Activated T-cell treated with anti-CD3 and anti-CD28 coated beads, Interleukin-2, amount 50 U/mL, for 72 hours (primary cell): ENCODE results near the gene RPRML. TPM values are rescaled to one million over a fixed set of nuclear protein-coding genes. Genes with fewer than 3 reads are reported as not detected.
A peak's percentile ranks its signal among the peaks of the same experiment; 100 is the strongest.

Source experiments
- ATAC-seq, 2 donors: fragments of 150-1000 bp; cut with Tn5 transposase; replicated peaks in 1 of 2; 2 replicates each; pipeline ENCODE4 v1.10.0; 2021; ENCODE audit warnings: moderate library complexity in 2 of 2, mild to moderate bottlenecking in 1 of 2
- DNase-seq, 2 donors: peaks; one replicate each; pipeline ENCODE4 v3.0.0; 2021 to 2022; ENCODE audit warnings: mixed read lengths in 1 of 2
- H3K27ac Mint-ChIP-seq: one replicate; pipeline ENCODE4 v1.8.0; 2022; ENCODE audit warnings: mild to moderate bottlenecking, moderate library complexity, mixed read lengths
- H3K27me3 Mint-ChIP-seq: one replicate; pipeline ENCODE4 v1.8.0; 2022; ENCODE audit warnings: low read depth, mixed read lengths
- H3K36me3 Mint-ChIP-seq, 2 donors: one replicate each; pipeline ENCODE4 v1.8.0; 2022; ENCODE audit warnings: mixed read lengths in 2 of 2, mild to moderate bottlenecking in 1 of 2; ENCODE audit not compliant: insufficient read depth in 2 of 2
- H3K4me1 Mint-ChIP-seq: one replicate; pipeline ENCODE4 v1.8.0; 2022; ENCODE audit warnings: low read depth, mixed read lengths
- H3K4me3 Mint-ChIP-seq, 2 donors: one replicate each; pipeline ENCODE4 v1.8.0; 2022; ENCODE audit warnings: mild to moderate bottlenecking in 2 of 2, mixed read lengths in 2 of 2, moderate library complexity in 2 of 2
- H3K9me3 Mint-ChIP-seq, 2 donors: one replicate each; pipeline ENCODE4 v1.8.0; 2022; ENCODE audit warnings: mixed read lengths in 2 of 2
- total RNA-seq, 2 donors: library from RNA; stranded (reverse); gene quantifications; one replicate each; pipeline ENCODE4 v1.2.3, GENCODE V29; 2022

Gene RPRML
- total RNA-seq, 2 donors from 2014 or later = not detected

DNA sequence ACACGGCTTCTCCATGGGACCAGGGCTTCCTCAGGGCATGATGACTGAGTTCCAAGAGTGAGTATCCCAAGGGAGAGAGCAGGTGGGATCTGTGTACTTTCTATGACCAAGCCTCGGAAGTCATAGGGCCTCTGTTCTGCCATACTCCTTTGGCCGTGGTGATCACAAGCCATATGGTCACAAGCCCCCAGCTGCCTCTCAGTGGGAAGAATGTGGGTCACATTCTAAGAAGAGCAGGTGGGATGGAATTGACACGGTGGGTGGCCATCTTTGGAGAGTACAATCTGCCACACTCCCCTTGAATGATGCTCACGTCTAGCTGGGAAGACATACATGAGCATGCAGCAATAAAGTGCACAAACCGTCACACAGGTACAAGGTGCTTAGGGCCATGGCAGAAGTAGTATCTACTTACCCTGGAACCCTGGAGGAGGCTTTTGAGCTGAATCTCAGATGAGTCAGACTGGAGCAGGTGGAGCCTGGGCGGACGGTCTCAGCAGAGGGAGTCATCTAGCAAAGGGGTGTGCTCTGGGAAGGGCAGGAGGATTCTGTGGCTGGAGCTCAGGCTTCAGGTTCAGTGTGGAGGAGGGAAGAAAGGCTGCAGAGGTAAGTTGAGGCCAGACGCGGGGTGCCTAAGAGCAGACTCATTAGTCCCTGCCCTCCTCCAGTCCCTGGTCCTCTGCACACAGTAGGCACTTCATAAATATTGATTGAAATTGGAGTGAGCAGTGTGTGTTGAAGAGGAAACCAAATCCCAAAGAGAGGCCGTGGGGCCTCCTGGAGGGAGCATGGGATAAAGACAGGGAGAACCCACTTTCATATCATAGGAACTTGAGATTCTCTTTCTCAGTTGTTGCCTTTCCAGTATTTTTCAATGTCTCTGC, 29.5 kb downstream of the RPRML start:
- no peaks in the 10 kb centered on the region for H3K4me1 Mint-ChIP-seq
- no peak overlapping the region for H3K27ac Mint-ChIP-seq
- H3K9me3 Mint-ChIP-seq = no peaks in the 10 kb centered on the region
- DNase-seq = no peak
- H3K4me3 Mint-ChIP-seq = no peak overlapping the region
- peaks cover 0 to 1% of the 10 kb centered on the region in 2 donors for H3K36me3 Mint-ChIP-seq
- H3K27me3 Mint-ChIP-seq = no peaks in the 10 kb centered on the region
- ATAC-seq = no peak

DNA sequence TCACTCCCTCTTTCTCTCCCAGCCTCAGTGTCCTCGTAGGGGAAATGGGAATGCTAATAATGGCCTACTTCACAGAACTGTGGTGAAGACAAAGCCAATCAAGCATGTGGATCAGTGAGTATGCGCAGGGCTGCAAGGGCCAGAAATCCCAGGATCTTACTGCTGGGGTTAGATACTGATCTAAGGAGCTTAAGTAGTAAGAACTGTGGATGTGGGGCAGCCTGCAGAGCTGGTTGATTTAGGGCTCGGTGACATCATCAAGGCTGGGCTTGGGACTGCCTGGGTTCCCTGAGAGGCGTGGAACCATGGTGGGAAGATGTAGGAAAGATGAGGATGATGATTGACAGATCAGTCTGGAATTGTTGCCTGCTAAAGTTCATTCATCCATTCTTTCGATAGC, 30.5 kb downstream of the RPRML start:
- no peak overlapping the region for H3K27ac Mint-ChIP-seq
- no peaks in the 10 kb centered on the region for H3K27me3 Mint-ChIP-seq
- H3K4me1 Mint-ChIP-seq = peaks cover 5% of the 10 kb centered on the region
- H3K4me3 Mint-ChIP-seq = no peak overlapping the region
- DNase-seq = no peak
- no peaks in the 10 kb centered on the region for H3K9me3 Mint-ChIP-seq
- peaks cover 0 to 1% of the 10 kb centered on the region in 2 donors for H3K36me3 Mint-ChIP-seq
- no peak for ATAC-seq

DNA sequence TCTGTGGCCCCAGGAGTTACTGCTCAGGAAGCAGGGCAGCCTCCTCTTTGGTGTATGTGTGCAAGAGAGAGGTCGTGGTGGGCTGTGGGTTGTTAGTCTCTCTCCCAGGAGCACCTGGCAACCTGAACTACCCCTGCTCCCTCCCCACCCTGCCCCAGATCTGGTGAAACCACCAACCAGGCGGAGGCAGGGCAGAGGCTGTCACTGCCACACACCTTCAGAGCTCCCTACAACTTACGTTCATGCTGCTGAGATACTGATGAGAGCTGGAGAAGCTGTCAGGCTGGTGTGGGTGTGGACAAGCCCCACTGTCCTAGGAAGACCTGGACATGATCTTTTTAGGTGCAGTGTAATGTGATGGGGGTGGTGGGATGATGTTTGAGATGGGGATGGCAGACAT, 31.8 kb downstream of the RPRML start:
- no peak overlapping the region for H3K27ac Mint-ChIP-seq
- ATAC-seq (peak in 1 of 2 donors; percentile 17), DNase-seq (no peak)
- no peak overlapping the region for H3K4me3 Mint-ChIP-seq
- no peaks in the 10 kb centered on the region for H3K9me3 Mint-ChIP-seq
- H3K36me3 Mint-ChIP-seq = no peaks in the 10 kb centered on the region
- no peaks in the 10 kb centered on the region for H3K27me3 Mint-ChIP-seq
- H3K4me1 Mint-ChIP-seq = peaks cover 13% of the 10 kb centered on the region

DNA sequence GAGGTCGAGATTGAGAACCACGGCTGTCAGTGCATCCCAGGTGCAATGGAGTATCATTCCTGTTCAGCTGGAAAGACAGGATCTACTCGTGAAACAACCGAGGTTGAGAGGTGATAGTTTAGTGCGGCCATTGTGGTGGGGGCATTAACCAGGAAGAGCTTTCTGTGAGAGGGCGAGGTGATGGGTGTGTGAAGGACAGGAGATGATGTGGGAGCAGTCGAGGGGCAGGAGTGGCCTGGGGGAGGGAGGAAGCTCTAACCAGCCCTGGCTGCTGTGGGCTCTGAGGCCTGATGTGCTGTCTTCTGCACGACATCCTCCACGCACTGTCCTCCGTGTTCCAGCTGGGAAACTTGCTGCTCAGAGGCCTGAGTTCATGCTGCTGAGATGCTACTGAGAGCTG, 34.1 kb downstream of the RPRML start:
- peaks cover 0 to under 1% of the 10 kb centered on the region in 2 donors for H3K36me3 Mint-ChIP-seq
- peaks cover 18% of the 10 kb centered on the region for H3K4me1 Mint-ChIP-seq
- ATAC-seq = no peak
- no peak overlapping the region for H3K4me3 Mint-ChIP-seq
- no peak for DNase-seq
- H3K27me3 Mint-ChIP-seq = no peaks in the 10 kb centered on the region
- H3K27ac Mint-ChIP-seq = no peak overlapping the region
- no peaks in the 10 kb centered on the region for H3K9me3 Mint-ChIP-seq

DNA sequence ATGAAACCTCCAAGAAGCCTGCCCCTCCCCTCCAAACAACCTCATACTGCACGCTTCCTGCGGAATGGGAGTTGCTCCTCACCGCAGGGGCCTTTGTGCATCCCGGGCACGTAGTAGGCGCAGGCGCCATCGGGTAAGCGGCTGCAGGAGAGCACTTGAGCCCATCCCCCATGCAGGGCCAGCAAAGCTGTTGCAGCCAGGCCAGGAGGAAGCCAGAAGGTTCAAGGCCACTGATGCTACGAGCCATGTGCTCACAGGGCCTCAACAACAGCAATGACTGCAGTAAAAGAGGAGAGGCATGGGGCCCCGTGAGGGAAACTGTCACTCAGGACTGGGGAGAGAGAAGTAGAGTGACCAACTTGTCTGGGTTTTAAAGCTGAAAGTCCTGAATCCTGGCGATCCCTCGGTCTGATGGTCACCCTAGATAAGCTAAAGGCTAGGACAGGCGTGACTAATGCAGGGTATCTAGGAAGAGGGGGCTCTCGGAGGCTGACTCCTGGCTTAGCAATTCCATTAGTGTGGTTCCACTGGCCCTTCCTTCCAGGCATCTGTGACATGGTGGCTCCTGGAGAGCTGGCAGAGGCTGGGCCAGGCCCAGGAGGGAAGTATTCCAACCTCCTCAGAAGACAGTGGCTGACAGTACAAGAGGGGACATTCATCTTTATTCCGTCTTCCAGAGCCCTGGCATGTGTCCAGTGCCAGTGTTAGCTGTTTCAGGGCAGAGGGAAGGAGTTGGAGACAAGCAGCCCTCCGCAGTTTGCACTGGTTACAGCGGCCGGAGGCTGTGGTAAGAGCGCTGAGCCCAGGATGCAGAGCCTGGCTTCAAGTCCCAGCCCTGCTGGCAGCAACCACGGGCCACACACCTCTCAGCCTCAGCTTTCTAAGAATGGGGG, 35.3 kb downstream of the RPRML start:
- ATAC-seq = no peak
- Mint-ChIP-seq H3K9me3 (no peaks in the 10 kb centered on the region), H3K27me3 (no peaks in the 10 kb centered on the region), H3K36me3 (peaks cover 2% of the 10 kb centered on the region in 2 donors), H3K4me1 (peaks cover 18% of the 10 kb centered on the region), H3K27ac (no peak overlapping the region), H3K4me3 (no peak overlapping the region)
- no peak for DNase-seq

DNA sequence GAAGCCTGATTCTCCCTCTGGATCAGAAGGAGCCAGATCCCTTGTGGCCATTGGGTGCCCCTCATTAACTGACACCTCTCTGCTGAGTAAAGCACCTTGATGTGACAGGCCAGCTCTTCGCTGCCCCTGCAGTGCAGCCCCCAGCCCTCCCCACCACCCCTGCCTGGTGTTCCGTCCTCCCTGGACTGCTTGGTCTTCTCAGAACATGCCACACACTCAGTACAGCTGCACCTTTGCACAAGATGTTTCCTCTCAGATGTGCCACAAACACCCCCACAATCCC, 35.9 kb downstream of the RPRML start:
- no peak for DNase-seq
- no peak overlapping the region for H3K27ac Mint-ChIP-seq
- no peaks in the 10 kb centered on the region for H3K27me3 Mint-ChIP-seq
- no peak for ATAC-seq
- H3K4me1 Mint-ChIP-seq = peaks cover 18% of the 10 kb centered on the region
- no peaks in the 10 kb centered on the region for H3K9me3 Mint-ChIP-seq
- peaks cover 2 to 3% of the 10 kb centered on the region in 2 donors for H3K36me3 Mint-ChIP-seq
- no peak overlapping the region for H3K4me3 Mint-ChIP-seq

DNA sequence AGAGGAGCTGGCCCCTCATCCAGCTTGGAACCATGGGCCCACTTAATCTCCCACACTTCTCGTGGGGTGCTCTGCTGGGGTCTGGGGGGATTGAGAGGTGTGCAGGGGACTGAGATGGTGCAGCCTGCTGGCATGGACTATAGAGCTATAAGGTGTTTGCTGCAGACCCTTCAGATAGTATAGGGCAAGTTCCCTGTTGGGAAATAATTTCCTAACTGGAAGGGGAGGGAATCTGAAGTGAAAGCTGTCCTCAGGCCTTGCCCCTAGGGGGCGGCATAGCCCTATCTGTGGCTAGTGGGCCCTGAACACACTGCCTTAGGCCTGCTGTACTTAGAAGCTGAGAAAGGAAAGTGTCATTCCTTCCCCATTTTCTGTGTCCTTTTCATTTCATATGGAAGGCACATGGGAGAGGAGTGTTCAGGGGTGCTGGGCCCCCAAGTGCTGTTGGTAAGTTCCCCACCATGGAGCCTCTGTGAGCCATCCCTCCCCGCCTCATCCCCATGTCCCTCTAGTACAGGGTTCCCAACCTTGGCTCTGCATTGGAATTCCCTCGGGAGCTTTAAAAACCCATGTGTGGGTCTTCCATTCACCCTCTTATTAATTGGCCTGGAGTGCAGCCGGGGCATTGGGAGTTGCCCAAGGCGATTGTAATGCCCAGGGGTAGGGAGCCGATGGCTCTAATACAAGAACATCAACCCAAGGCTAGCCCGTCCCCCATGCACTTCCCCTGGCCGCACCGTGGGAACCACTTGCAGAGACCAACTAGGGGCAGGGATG, 36.4 kb downstream of the RPRML start:
- peak in 1 of 2 donors; percentile 47 for ATAC-seq
- Mint-ChIP-seq H3K4me3 (no peak overlapping the region), H3K27ac (no peak overlapping the region), H3K27me3 (no peaks in the 10 kb centered on the region), H3K4me1 (peaks cover 18% of the 10 kb centered on the region), H3K9me3 (no peaks in the 10 kb centered on the region), H3K36me3 (peaks cover 2 to 3% of the 10 kb centered on the region in 2 donors)
- DNase-seq = peak; percentile 54 to 62

DNA sequence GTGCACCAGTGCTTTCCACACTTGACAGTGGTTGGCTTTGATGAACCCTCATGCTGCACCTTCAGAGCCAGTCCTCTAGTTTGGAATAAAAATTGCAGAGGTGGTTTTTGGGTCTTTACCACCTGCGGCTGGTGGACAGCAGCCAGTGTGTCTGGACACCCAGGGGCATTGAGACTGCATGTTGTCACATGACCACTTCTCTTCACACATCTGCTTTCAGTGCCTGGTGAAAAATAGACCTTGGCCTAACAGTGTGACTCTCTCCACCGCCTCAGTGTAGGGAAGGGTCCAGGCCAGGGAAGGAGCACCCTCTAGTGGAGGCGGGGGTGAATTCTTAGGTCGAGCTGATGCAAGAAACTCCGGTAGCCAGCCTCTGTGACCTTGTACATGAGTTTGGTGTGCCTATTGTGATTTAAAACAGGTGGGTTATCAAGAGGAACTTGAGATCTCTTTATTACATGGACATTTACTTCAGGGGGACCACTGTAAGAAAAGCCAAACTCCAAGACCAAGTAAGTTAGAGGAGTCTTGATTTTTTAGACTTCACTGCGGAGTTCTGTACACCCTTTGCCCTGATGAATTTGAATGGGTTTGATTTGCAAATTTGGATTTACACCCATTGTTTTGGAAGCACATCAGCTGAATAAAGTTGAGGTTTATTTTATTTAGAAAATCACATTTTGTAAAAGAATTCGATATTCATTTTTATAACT, 38.2 kb downstream of the RPRML start:
- ATAC-seq (peak; percentile 88 to 90), DNase-seq (peak; percentile 73 to 79)
- Mint-ChIP-seq H3K27ac (peak overlapping the region; percentile 16), H3K4me3 (no peak overlapping the region), H3K36me3 (peaks cover 2 to 8% of the 10 kb centered on the region in 2 donors), H3K4me1 (peaks cover 18% of the 10 kb centered on the region), H3K9me3 (no peaks in the 10 kb centered on the region), H3K27me3 (no peaks in the 10 kb centered on the region)

DNA sequence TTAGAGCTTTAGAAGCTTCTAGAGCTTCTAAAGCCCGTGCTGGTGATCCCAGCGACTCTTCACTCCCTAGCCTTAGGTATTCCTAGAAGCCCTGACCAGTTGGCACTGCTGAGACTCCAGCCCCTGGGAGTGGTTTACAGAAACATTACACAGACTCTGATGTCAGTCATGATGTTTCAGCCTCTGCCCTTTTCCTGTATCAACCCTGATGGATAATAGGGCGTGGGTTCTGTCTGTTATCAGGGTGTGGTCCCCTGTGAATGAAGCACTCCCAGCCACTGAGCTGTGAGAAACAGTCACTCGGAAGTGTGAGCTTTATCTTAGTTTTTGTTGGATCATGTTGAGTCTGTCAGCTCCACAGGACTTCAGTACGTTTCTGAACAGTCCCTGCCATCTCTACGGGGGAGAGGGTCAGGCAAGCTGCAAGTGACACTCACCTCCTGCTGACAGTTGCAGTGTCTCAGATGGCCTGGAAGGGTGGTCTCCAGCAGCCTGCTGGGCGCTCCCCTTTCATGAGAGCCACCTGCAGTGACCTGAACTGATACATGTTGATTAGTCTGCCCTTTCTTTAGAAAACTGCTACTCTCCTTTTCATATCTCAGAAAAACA, 43.3 kb downstream of the RPRML start:
- H3K4me3 Mint-ChIP-seq = no peak overlapping the region
- ATAC-seq (no peak), DNase-seq (no peak)
- H3K9me3 Mint-ChIP-seq = no peaks in the 10 kb centered on the region
- H3K27me3 Mint-ChIP-seq = no peaks in the 10 kb centered on the region
- H3K36me3 Mint-ChIP-seq = peaks cover 9 to 27% of the 10 kb centered on the region in 2 donors
- no peak overlapping the region for H3K27ac Mint-ChIP-seq
- peaks cover 2% of the 10 kb centered on the region for H3K4me1 Mint-ChIP-seq

DNA sequence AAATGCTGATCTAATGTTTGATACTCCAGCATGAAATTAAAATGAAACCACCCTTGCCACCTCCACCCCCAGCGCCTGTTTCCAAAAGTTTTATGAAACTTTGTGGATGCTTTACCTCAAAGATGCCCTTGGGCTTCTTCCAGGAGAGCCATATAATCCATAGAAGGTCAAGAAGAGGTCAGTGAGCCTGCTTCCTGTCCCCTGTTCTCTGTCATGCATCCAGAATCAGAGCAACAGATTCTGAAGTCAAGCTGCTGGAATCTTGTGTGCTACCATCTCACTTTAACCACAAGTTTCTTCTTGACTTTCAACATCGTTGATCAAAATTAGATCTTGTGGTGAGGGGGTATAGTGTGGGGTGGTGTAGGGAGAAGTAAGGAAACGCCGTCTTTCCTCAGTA, 47.5 kb downstream of the RPRML start:
- no peak for DNase-seq
- peaks cover 20% of the 10 kb centered on the region for H3K4me1 Mint-ChIP-seq
- H3K9me3 Mint-ChIP-seq = no peaks in the 10 kb centered on the region
- peaks cover 10 to 24% of the 10 kb centered on the region in 2 donors for H3K36me3 Mint-ChIP-seq
- no peaks in the 10 kb centered on the region for H3K27me3 Mint-ChIP-seq
- no peak for ATAC-seq
- no peak overlapping the region for H3K27ac Mint-ChIP-seq
- no peak overlapping the region for H3K4me3 Mint-ChIP-seq

DNA sequence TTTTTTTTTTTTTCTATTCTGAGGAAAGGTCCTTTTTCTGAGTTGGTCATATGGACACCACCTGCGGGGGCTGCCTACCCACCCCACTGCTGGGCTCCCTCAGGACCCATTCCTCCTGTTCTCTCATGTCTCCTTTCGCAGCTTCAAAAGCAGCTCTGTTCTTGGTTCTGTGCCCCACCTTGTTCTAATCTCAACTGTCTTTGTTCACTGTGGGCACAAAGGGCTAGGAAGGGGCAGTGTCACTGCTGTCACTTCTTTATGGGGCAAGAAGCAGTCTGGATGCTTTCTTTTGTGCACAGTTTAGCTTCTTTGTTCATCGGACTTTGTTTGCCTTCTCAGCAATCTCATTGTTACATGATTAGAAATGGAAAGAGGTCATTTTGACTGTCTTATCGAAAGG, 49.0 kb downstream of the RPRML start:
- peaks cover 8 to 24% of the 10 kb centered on the region in 2 donors for H3K36me3 Mint-ChIP-seq
- no peak overlapping the region for H3K27ac Mint-ChIP-seq
- no peaks in the 10 kb centered on the region for H3K9me3 Mint-ChIP-seq
- H3K4me1 Mint-ChIP-seq = peaks cover 35% of the 10 kb centered on the region
- H3K27me3 Mint-ChIP-seq = no peaks in the 10 kb centered on the region
- no peak for DNase-seq
- no peak for ATAC-seq
- no peak overlapping the region for H3K4me3 Mint-ChIP-seq

DNA sequence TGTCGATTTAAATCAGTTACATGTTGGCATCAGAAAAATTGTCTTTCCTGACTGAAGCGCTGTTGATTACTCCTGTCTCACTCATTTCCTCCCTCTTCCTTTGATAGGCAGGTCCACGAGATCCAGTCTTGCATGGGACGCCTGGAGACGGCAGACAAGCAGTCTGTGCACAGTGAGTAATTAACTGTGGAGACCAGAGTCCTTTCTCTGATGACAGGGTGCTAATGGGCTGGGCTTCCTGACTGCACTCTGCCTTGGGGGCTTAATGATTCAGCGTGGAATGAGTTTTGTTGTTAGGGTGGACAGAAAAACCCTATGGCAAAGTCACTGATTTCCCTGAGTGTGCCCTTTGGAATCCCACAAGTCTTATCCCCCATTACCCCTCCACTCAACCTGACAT, 49.6 kb downstream of the RPRML start:
- Mint-ChIP-seq H3K36me3 (peaks cover 8 to 24% of the 10 kb centered on the region in 2 donors), H3K4me3 (no peak overlapping the region), H3K9me3 (no peaks in the 10 kb centered on the region), H3K27ac (no peak overlapping the region), H3K4me1 (peaks cover 40% of the 10 kb centered on the region), H3K27me3 (no peaks in the 10 kb centered on the region)
- ATAC-seq (no peak), DNase-seq (no peak)
